HEK293 (cell line): ENCODE data around the gene FAM167B.

Experiments
- CTCF ChIA-PET: fragments of 350-600 bp; formaldehyde crosslinking; extraction: SDS; loops from one replicate; lab custom pipeline; 2021; ENCODE audit warnings: antibody characterized with exemption; lab: Yijun Ruan, JAX
- POLR2A ChIA-PET: fragments of 300-600 bp; formaldehyde crosslinking; extraction: SDS; loops from one replicate; lab custom pipeline; 2020; ENCODE audit warnings: antibody characterized with exemption, inconsistent platforms; lab: Yijun Ruan, JAX
- H3K27ac ChIP-seq: fragments of 200-500 bp; sonication (Bioruptor generic); 2 replicates; pipeline ENCODE4 v1.5.1; 2014; ENCODE audit warnings: low read depth, low read length, control low read depth, inconsistent platforms; ENCODE audit errors: extremely low read depth
- H3K36me3 ChIP-seq, 2 experiments: fragments of 200-500 bp in 1 of 2; sonication (Bioruptor generic) in 1 of 2; 1 replicate in 1 of 2; 2 replicates in 1 of 2; pipeline ENCODE4 v1.5.1; 2014 to 2017; ENCODE audit warnings: inconsistent platforms in 2 of 2, low read length in 2 of 2; ENCODE audit not compliant: control insufficient read depth in 2 of 2, insufficient read depth in 1 of 2
- H3K4me1 ChIP-seq: fragments of 200-500 bp; sonication (Bioruptor generic); 2 replicates; pipeline ENCODE4 v1.5.1; 2014; ENCODE audit warnings: mild to moderate bottlenecking, low read length, inconsistent platforms; ENCODE audit not compliant: control insufficient read depth, insufficient read depth
- H3K4me3 ChIP-seq: 2 replicates; pipeline ENCODE4 v1.5.1; 2011; ENCODE audit warnings: low read depth, mild to moderate bottlenecking, control low read depth, low read length, moderate library complexity
- H3K9me3 ChIP-seq: fragments of 200-500 bp; sonication (Bioruptor generic); 2 replicates; pipeline ENCODE4 v1.5.1; 2014; ENCODE audit warnings: low read depth, low read length, inconsistent platforms; ENCODE audit not compliant: control insufficient read depth, insufficient read depth
- BCL11A ChIP-seq: fragments of 450-650 bp; formaldehyde crosslinking; IDR thresholded peaks from 2 replicates; pipeline ENCODE4 v1.5.1; 2016; ENCODE audit warnings: low read depth, missing biosample characterization, missing genetic modification characterization
- GFI1B ChIP-seq: fragments of 450-650 bp; formaldehyde crosslinking; IDR thresholded peaks from 2 replicates; pipeline ENCODE4 v1.5.1; 2016; ENCODE audit warnings: missing biosample characterization, missing genetic modification characterization
- KLF10 ChIP-seq: fragments of 450-650 bp; IDR thresholded peaks from 2 replicates; pipeline ENCODE4 v1.5.1; 2018; ENCODE audit warnings: missing biosample characterization, mild to moderate bottlenecking, missing genetic modification characterization
- OSR2 ChIP-seq: fragments of 450-650 bp; formaldehyde crosslinking; IDR thresholded peaks from 2 replicates; pipeline ENCODE4 v1.5.1; 2016; ENCODE audit warnings: missing biosample characterization, missing genetic modification characterization
- SCRT1 ChIP-seq: fragments of 450-650 bp; formaldehyde crosslinking; IDR thresholded peaks from 2 replicates; pipeline ENCODE4 v1.5.1; 2016; ENCODE audit warnings: missing biosample characterization, missing genetic modification characterization, borderline replicate concordance
- ZBTB26 ChIP-seq: fragments of 450-650 bp; formaldehyde crosslinking; optimal IDR thresholded peaks from 2 replicates; pipeline ENCODE3; 2016; ENCODE audit warnings: missing biosample characterization, mild to moderate bottlenecking, missing genetic modification characterization
- ZNF138 ChIP-seq: fragments of 450-650 bp; formaldehyde crosslinking; IDR thresholded peaks from 2 replicates; pipeline ENCODE4 v1.5.1; 2016; ENCODE audit warnings: missing biosample characterization, missing genetic modification characterization, borderline replicate concordance
- ZNF16 ChIP-seq: fragments of 450-650 bp; formaldehyde crosslinking; IDR thresholded peaks from 2 replicates; pipeline ENCODE4 v1.5.1; 2016; ENCODE audit warnings: low read depth, missing biosample characterization, missing genetic modification characterization
- ZNF18 ChIP-seq: fragments of 450-650 bp; formaldehyde crosslinking; IDR thresholded peaks from 2 replicates; pipeline ENCODE4 v1.5.1; 2016; ENCODE audit warnings: missing biosample characterization, missing genetic modification characterization
- ZNF23 ChIP-seq: fragments of 450-650 bp; formaldehyde crosslinking; IDR thresholded peaks from 2 replicates; pipeline ENCODE4 v1.5.1; 2016; ENCODE audit warnings: missing biosample characterization, missing genetic modification characterization, borderline replicate concordance
- ZNF24 ChIP-seq: fragments of 450-650 bp; formaldehyde crosslinking; IDR thresholded peaks from 2 replicates; pipeline ENCODE4 v1.5.1; 2016; ENCODE audit warnings: missing biosample characterization, missing genetic modification characterization
- ZNF266 ChIP-seq: fragments of 450-650 bp; formaldehyde crosslinking; IDR thresholded peaks from 2 replicates; pipeline ENCODE4 v1.5.1; 2016; ENCODE audit warnings: missing biosample characterization, missing genetic modification characterization, low read depth
- ZNF311 ChIP-seq: fragments of 450-650 bp; formaldehyde crosslinking; IDR thresholded peaks from 2 replicates; pipeline ENCODE4 v1.5.1; 2017; ENCODE audit warnings: missing biosample characterization, missing genetic modification characterization, borderline replicate concordance
- ZNF391 ChIP-seq: fragments of 450-650 bp; formaldehyde crosslinking; IDR thresholded peaks from 2 replicates; pipeline ENCODE4 v1.5.1; 2016; ENCODE audit warnings: low read depth, missing biosample characterization, missing genetic modification characterization, borderline replicate concordance
- ZNF398 ChIP-seq: fragments of 450-650 bp; formaldehyde crosslinking; IDR thresholded peaks from 2 replicates; pipeline ENCODE4 v1.5.1; 2017; ENCODE audit warnings: missing biosample characterization, missing genetic modification characterization
- ZNF580 ChIP-seq: fragments of 450-650 bp; formaldehyde crosslinking; IDR thresholded peaks from 2 replicates; pipeline ENCODE4 v1.5.1; 2016; ENCODE audit warnings: missing biosample characterization, missing genetic modification characterization
- ZNF621 ChIP-seq: fragments of 450-650 bp; formaldehyde crosslinking; IDR thresholded peaks from 2 replicates; pipeline ENCODE4 v1.5.1; 2017; ENCODE audit warnings: missing biosample characterization, missing genetic modification characterization
- ZNF670 ChIP-seq: fragments of 450-650 bp; formaldehyde crosslinking; IDR thresholded peaks from 2 replicates; pipeline ENCODE4 v1.5.1; 2016; ENCODE audit warnings: missing biosample characterization, missing genetic modification characterization, low read depth
- ZSCAN16 ChIP-seq: fragments of 450-650 bp; formaldehyde crosslinking; IDR thresholded peaks from 2 replicates; pipeline ENCODE4 v1.5.1; 2016; ENCODE audit warnings: missing biosample characterization, missing genetic modification characterization
- TF ChIP-seq, protein P1 (sequence below): fragments of 450-650 bp; formaldehyde crosslinking; IDR thresholded peaks from 2 replicates; pipeline ENCODE4 v1.5.1; 2016; ENCODE audit warnings: missing biosample characterization, missing genetic modification characterization
- TF ChIP-seq, protein P2 (sequence below): fragments of 450-650 bp; formaldehyde crosslinking; IDR thresholded peaks from 2 replicates; pipeline ENCODE4 v1.5.1; 2016; ENCODE audit warnings: missing biosample characterization, missing genetic modification characterization, borderline replicate concordance

Gene FAM167B

GRCh38 chr1:32269744-32270143, 22.7 kb downstream of the FAM167B start (continued):
- TF ChIP-seq ZNF266 (tag by site-specific recombination) (no peak), ZNF580 (tag by site-specific recombination) (no peak)
- TF ChIP-seq, protein P1, sequence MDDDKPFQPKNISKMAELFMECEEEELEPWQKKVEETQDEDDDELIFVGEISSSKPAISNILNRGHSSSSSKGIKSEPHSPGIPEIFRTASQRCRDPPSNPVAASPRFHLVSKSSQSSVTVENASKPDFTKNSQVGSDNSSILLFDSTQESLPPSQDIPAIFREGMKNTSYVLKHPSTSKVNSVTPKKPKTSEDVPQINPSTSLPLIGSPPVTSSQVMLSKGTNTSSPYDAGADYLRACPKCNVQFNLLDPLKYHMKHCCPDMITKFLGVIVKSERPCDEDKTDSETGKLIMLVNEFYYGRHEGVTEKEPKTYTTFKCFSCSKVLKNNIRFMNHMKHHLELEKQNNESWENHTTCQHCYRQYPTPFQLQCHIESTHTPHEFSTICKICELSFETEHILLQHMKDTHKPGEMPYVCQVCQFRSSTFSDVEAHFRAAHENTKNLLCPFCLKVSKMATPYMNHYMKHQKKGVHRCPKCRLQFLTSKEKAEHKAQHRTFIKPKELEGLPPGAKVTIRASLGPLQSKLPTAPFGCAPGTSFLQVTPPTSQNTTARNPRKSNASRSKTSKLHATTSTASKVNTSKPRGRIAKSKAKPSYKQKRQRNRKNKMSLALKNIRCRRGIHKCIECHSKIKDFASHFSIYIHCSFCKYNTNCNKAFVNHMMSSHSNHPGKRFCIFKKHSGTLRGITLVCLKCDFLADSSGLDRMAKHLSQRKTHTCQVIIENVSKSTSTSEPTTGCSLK (tag by site-specific recombination), result no peak

DNA sequence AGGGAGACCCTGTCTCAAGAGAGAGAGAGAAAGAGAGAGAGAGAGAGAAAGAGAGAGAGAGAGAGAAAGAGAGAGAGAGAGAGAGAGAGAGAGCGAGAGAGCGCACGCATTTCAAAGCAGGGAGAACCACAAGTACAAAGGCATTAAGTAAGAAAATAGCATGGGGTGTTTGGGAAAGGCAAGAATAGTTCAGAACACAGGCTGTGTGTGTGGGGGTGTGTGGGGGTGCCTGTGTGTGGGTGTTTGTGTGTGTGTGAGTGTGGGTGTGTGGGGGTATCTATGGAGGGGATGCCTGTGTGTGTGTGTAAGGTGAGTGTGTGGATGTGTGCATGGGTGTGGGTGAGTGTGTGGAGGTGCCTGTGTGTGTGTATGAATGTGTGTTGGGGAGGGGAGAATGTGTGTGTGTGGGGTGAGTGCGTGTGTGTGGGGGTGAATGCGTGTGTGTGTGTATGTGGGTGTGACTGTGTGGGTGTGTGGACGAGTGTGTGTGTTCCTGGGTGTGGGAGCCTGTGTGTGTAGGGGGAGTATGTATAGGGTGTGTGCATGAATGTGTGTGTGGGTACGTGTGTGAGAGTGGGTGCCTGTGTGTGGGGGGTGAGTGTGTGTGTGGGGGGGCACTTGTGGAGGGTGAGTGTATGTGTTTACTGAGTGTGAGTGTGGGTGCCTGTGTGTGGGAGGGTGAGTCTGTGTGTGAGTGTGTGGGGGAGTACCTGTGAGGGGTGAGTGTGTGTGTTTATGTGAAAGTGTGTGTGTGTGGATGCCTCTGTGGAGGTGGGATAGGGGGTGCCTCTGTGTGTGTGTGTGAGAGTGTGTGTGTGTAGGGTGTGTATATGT, 25.8 kb downstream of the FAM167B start:
- no peaks in the 10 kb centered on the region for H3K36me3 ChIP-seq
- CTCF ChIA-PET, result no interaction called here
- no peak overlapping the region for H3K4me3 ChIP-seq
- H3K27ac ChIP-seq, result no peak overlapping the region
- H3K4me1 ChIP-seq, result no peaks in the 10 kb centered on the region; the same call in 1 of the 2 replicates
- no peaks in the 10 kb centered on the region for H3K9me3 ChIP-seq
- POLR2A ChIA-PET, result interaction anchor here (1.0 kb wide), 1 partner anchor 63 kb away, joined by 5 read pairs; the partner anchor contains the start of gene MARCKSL1
- TF ChIP-seq ZNF621 (tag by site-specific recombination) (0 out of 2 replicates have a peak, but pooled peaks have one; percentile 48), ZNF18 (tag by site-specific recombination) (peak; percentile 83), ZNF391 (no peak), OSR2 (tag by site-specific recombination) (no peak), ZNF24 (tag by site-specific recombination) (no peak), ZBTB26 (no peak), ZNF311 (tag by site-specific recombination) (no peak), KLF10 (tag by site-specific recombination) (no peak), ZNF670 (tag by site-specific recombination) (no peak; the same call in 1 of the 2 replicates), BCL11A (no peak), ZNF16 (tag by site-specific recombination) (no peak), ZNF138 (tag by site-specific recombination) (no peak), ZSCAN16 (tag by site-specific recombination) (no peak), GFI1B (tag by site-specific recombination) (no peak), ZNF23 (tag by site-specific recombination) (peak; percentile 23; the same call in 1 of the 2 replicates), ZNF398 (peak; percentile 98), SCRT1 (peak; percentile 74)
- TF ChIP-seq, protein P2, sequence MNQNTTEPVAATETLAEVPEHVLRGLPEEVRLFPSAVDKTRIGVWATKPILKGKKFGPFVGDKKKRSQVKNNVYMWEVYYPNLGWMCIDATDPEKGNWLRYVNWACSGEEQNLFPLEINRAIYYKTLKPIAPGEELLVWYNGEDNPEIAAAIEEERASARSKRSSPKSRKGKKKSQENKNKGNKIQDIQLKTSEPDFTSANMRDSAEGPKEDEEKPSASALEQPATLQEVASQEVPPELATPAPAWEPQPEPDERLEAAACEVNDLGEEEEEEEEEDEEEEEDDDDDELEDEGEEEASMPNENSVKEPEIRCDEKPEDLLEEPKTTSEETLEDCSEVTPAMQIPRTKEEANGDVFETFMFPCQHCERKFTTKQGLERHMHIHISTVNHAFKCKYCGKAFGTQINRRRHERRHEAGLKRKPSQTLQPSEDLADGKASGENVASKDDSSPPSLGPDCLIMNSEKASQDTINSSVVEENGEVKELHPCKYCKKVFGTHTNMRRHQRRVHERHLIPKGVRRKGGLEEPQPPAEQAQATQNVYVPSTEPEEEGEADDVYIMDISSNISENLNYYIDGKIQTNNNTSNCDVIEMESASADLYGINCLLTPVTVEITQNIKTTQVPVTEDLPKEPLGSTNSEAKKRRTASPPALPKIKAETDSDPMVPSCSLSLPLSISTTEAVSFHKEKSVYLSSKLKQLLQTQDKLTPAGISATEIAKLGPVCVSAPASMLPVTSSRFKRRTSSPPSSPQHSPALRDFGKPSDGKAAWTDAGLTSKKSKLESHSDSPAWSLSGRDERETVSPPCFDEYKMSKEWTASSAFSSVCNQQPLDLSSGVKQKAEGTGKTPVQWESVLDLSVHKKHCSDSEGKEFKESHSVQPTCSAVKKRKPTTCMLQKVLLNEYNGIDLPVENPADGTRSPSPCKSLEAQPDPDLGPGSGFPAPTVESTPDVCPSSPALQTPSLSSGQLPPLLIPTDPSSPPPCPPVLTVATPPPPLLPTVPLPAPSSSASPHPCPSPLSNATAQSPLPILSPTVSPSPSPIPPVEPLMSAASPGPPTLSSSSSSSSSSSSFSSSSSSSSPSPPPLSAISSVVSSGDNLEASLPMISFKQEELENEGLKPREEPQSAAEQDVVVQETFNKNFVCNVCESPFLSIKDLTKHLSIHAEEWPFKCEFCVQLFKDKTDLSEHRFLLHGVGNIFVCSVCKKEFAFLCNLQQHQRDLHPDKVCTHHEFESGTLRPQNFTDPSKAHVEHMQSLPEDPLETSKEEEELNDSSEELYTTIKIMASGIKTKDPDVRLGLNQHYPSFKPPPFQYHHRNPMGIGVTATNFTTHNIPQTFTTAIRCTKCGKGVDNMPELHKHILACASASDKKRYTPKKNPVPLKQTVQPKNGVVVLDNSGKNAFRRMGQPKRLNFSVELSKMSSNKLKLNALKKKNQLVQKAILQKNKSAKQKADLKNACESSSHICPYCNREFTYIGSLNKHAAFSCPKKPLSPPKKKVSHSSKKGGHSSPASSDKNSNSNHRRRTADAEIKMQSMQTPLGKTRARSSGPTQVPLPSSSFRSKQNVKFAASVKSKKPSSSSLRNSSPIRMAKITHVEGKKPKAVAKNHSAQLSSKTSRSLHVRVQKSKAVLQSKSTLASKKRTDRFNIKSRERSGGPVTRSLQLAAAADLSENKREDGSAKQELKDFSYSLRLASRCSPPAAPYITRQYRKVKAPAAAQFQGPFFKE (tag by site-specific recombination), result no peak
